CD4-positive, CD25-positive, alpha-beta regulatory T cell (primary cell): Measurements from ENCODE around the gene NUP62. TPM values are rescaled to one million over a fixed set of nuclear protein-coding genes. Genes with fewer than 3 reads are reported as not detected.
A peak's percentile ranks its signal among the peaks of the same experiment; 100 is the strongest.

Experiments
- ATAC-seq, 2 donors: fragments of 150-1000 bp; cut with Tn5 transposase; one replicate each; pipeline ENCODE4 v1.10.0; 2021; ENCODE audit warnings: low read depth in 2 of 2, moderate number of reproducible peaks in 2 of 2, moderate library complexity in 1 of 2
- DNase-seq, 3 donors: peaks; one replicate each; pipeline versions ENCODE4 v3.0.0 to v3.0.0-alpha.2; 2012 to 2022; ENCODE audit warnings: mixed read lengths in 1 of 3
- H3K27ac ChIP-seq: one replicate; pipeline ENCODE4 v1.7.0; 2013; ENCODE audit warnings: mild to moderate bottlenecking, low read length; ENCODE audit not compliant: insufficient read depth, poor library complexity, severe bottlenecking
- H3K27me3 ChIP-seq: one replicate; pipeline ENCODE4 v1.7.0; 2013; ENCODE audit warnings: low read length; ENCODE audit not compliant: control insufficient read depth, insufficient read depth
- H3K36me3 ChIP-seq: one replicate; pipeline ENCODE4 v1.7.0; 2013; ENCODE audit warnings: mild to moderate bottlenecking, low read length, moderate library complexity; ENCODE audit not compliant: control insufficient read depth, insufficient read depth
- H3K4me1 ChIP-seq: 2 replicates; pipeline ENCODE4 v1.7.0; 2013; ENCODE audit warnings: mild to moderate bottlenecking, low read length; ENCODE audit not compliant: insufficient read depth, control insufficient read depth, poor library complexity, severe bottlenecking
- H3K4me3 ChIP-seq: one replicate; pipeline ENCODE4 v1.7.0; 2013; ENCODE audit warnings: low read depth, mild to moderate bottlenecking, low read length, moderate library complexity
- H3K9me3 ChIP-seq, 2 experiments: 1 replicate in 1 of 2; 2 replicates in 1 of 2; pipeline ENCODE4 v1.7.0; 2013; ENCODE audit warnings: low read length in 2 of 2, mild to moderate bottlenecking in 1 of 2, moderate library complexity in 1 of 2; ENCODE audit not compliant: control insufficient read depth in 2 of 2
- H3K27ac Mint-ChIP-seq, 3 donors: one replicate each; pipeline ENCODE4 v1.8.0; 2020 to 2022; ENCODE audit warnings: mild to moderate bottlenecking in 3 of 3, mixed read lengths in 3 of 3, moderate library complexity in 2 of 3
- H3K27me3 Mint-ChIP-seq: one replicate; pipeline ENCODE4 v1.8.0; 2022; ENCODE audit warnings: mild to moderate bottlenecking, mixed read lengths
- H3K36me3 Mint-ChIP-seq: one replicate; pipeline ENCODE4 v1.8.0; 2020; ENCODE audit warnings: mixed read lengths
- H3K4me1 Mint-ChIP-seq, 4 donors: one replicate each; pipeline ENCODE4 v1.8.0; 2020 to 2022; ENCODE audit warnings: mixed read lengths in 4 of 4, mild to moderate bottlenecking in 1 of 4
- H3K4me3 Mint-ChIP-seq, 4 donors: one replicate each; pipeline ENCODE4 v1.8.0; 2020 to 2022; ENCODE audit warnings: mild to moderate bottlenecking in 4 of 4, mixed read lengths in 4 of 4, moderate library complexity in 3 of 4
- H3K9me3 Mint-ChIP-seq, 7 donors: one replicate each; pipeline ENCODE4 v1.8.0; 2020 to 2022; ENCODE audit warnings: mixed read lengths in 7 of 7, mild to moderate bottlenecking in 3 of 7, moderate library complexity in 2 of 7
- polyA plus RNA-seq, 4 donors: library from polyadenylated mRNA; unstranded; fragments of 300-500 nt; fragmentation: Illumina TruSeq; gene quantifications; one replicate each; pipeline ENCODE4 v1.2.3, GENCODE V29; 2021
- total RNA-seq: library from RNA; stranded (reverse); gene quantifications from one replicate; pipeline ENCODE4 v1.2.3, GENCODE V29; 2022

NUP62 gene
- total and polyA plus RNA-seq, 5 donors from 2014 or later, result 40.2 to 47.2 (median 42.1) TPM

DNA sequence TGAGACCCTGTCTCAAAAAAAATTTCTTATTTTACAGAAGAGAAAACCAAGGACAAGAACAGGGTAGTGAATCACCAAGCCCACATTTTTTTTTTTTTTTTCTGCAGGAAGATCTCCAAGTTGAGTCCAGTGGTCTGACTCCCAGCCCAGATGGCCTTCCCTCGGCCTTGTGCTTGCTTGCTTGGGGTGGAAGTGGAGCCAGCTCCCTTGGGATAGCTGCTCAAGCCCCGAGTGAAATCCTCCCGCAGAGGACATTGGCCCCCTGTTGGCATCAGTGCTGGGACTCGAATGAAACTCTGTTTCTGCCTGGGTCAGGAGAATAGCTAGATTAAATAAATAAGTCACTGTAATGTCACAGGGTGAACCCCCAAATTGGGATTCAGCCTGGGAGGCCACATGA lies 9.4 kb upstream of the NUP62 start:
- H3K4me3 ChIP-seq, result no peak overlapping the region
- peaks cover 0 to 9% (median 3%) of the 10 kb centered on the region in 4 donors for H3K4me1 Mint-ChIP-seq
- H3K4me3 Mint-ChIP-seq, result no peak overlapping the region
- peaks cover 8% of the 10 kb centered on the region for H3K4me1 ChIP-seq
- H3K9me3 Mint-ChIP-seq, result peaks cover 0 to 2% (median 0%) of the 10 kb centered on the region in 7 donors
- ATAC-seq (no peak), DNase-seq (no peak)
- H3K27me3 Mint-ChIP-seq, result peaks cover 14% of the 10 kb centered on the region
- H3K27ac ChIP-seq, result no peak overlapping the region
- no peak overlapping the region for H3K27ac Mint-ChIP-seq
- H3K9me3 ChIP-seq, result no peaks in the 10 kb centered on the region
- H3K27me3 ChIP-seq, result no peaks in the 10 kb centered on the region
- H3K36me3 ChIP-seq, result no peaks in the 10 kb centered on the region
- no peaks in the 10 kb centered on the region for H3K36me3 Mint-ChIP-seq

DNA sequence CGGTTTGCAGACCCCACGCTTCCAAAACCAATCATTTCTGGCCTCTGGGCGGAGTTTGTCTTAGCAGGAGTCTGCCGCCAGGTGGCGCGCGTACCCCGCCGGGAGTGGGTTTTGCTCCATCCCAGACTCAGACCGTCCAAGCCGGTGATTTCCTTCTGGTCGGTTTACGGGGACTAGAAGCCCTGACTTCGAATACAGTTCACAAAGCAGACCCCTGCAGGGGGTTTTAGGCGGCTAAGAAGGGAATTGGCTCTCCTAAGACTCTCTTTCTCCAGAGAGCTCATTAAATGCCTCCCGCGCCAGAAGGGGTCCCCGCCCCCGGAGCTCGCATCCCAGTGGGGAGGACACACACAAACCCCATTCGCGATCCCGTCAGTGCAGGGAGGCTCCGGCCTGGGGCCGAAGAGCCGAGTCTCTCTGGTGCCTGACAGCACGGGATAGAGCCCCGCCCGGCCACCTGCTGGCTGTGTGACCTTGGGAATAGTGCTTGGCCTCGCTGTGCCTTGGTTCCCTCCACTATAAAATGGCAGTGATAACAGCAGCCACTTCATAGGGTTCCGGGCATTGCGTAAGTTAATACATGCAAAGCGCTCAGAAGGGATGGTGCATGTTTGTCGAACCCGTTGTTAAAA lies 8.6 kb upstream of the NUP62 start:
- Mint-ChIP-seq H3K4me1 (peaks cover 0 to 17% (median 9%) of the 10 kb centered on the region in 4 donors), H3K9me3 (peaks cover 0 to under 1% (median 0%) of the 10 kb centered on the region in 7 donors)
- no peak overlapping the region for H3K4me3 ChIP-seq

DNA sequence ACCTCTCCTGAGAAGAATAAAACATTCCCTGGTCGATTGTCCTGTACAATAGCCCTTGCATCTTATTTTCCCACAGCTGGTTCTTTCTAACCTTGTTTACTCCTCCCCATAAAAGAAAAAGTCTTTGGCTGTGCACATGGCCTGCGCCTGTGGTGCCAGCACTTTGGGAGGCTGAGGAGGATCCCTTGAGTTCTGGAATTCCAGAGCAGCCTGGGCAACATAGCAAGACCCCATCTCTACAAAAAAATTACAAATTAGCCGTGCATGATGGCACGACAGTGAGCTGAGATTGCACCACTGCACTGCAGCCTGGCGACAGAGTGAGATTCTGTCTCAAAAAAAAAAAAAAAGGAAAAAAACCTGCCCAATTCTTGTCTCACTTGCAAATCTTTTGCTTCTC lies 7.2 kb upstream of the NUP62 start:
- H3K4me3 ChIP-seq, result no peak overlapping the region
- H3K36me3 ChIP-seq, result no peaks in the 10 kb centered on the region
- H3K27me3 ChIP-seq, result no peaks in the 10 kb centered on the region
- Mint-ChIP-seq H3K27me3 (no peaks in the 10 kb centered on the region), H3K27ac (no peak overlapping the region), H3K4me3 (peak overlapping the region in 1 of 4 donors; percentile 11), H3K4me1 (peaks cover 6 to 29% (median 16%) of the 10 kb centered on the region in 4 donors), H3K36me3 (no peaks in the 10 kb centered on the region), H3K9me3 (no peaks in the 10 kb centered on the region)
- ATAC-seq (no peak), DNase-seq (no peak)
- H3K4me1 ChIP-seq, result peaks cover 23% of the 10 kb centered on the region
- H3K27ac ChIP-seq, result no peak overlapping the region
- no peaks in the 10 kb centered on the region for H3K9me3 ChIP-seq

More for the DNA sequence above, 8.6 kb upstream of the NUP62 start:
- Mint-ChIP-seq H3K36me3 (no peaks in the 10 kb centered on the region), H3K27me3 (peaks cover 6% of the 10 kb centered on the region), H3K4me3 (peak overlapping the region in 1 of 4 donors; percentile 16), H3K27ac (no peak overlapping the region)
- no peaks in the 10 kb centered on the region for H3K36me3 ChIP-seq
- ATAC-seq, result peak in 1 of 2 donors; percentile 57
- peak; percentile 67 to 74 (median 67) for DNase-seq
- no peaks in the 10 kb centered on the region for H3K27me3 ChIP-seq
- no peaks in the 10 kb centered on the region for H3K9me3 ChIP-seq
- H3K27ac ChIP-seq, result no peak overlapping the region
- H3K4me1 ChIP-seq, result peaks cover 16% of the 10 kb centered on the region

- peaks cover 6 to 52% (median 34%) of the 10 kb centered on the region in 4 donors for H3K4me1 Mint-ChIP-seq
Measured at GRCh38 chr19:49933643-49934042, 4.3 kb upstream of the NUP62 start.

DNA sequence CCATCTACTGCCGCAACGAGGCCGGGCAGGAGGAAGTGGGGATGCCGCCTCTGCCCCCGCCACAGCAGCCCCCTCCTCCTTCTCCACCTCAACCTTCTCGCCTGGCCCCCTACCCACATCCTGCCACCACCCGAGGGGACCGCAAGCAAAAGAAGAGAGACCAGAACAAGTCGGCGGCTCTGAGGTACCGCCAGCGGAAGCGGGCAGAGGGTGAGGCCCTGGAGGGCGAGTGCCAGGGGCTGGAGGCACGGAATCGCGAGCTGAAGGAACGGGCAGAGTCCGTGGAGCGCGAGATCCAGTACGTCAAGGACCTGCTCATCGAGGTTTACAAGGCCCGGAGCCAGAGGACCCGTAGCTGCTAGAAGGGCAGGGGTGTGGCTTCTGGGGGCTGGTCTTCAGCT lies 3.4 kb upstream of the NUP62 start:
- DNase-seq (peak; percentile 15 to 86 (median 60)), ATAC-seq (peak in 1 of 2 donors; percentile 14)
- H3K4me3 ChIP-seq, result no peak overlapping the region
- no peaks in the 10 kb centered on the region for H3K36me3 ChIP-seq
- Mint-ChIP-seq H3K27ac (peak overlapping the region in 1 of 3 donors; percentile 80), H3K36me3 (no peaks in the 10 kb centered on the region), H3K27me3 (peaks cover 16% of the 10 kb centered on the region), H3K9me3 (no peaks in the 10 kb centered on the region), H3K4me1 (peaks cover 6 to 59% (median 41%) of the 10 kb centered on the region in 4 donors), H3K4me3 (peak overlapping the region; percentile 74 to 87 (median 83))
- no peaks in the 10 kb centered on the region for H3K27me3 ChIP-seq
- peaks cover 46% of the 10 kb centered on the region for H3K4me1 ChIP-seq
- H3K9me3 ChIP-seq, result no peaks in the 10 kb centered on the region
- H3K27ac ChIP-seq, result no peak overlapping the region

More at GRCh38 chr19:49933643-49934042, 4.3 kb upstream of the NUP62 start:
- H3K27ac Mint-ChIP-seq, result peak overlapping the region in 2 of 3 donors; percentile 75 to 95
- Histone ChIP-seq H3K4me1 (peaks cover 42% of the 10 kb centered on the region), H3K27ac (no peak overlapping the region), H3K9me3 (no peaks in the 10 kb centered on the region), H3K36me3 (no peaks in the 10 kb centered on the region), H3K4me3 (no peak overlapping the region), H3K27me3 (no peaks in the 10 kb centered on the region)
- H3K27me3 Mint-ChIP-seq, result peaks cover 11% of the 10 kb centered on the region
- DNase-seq (no peak), ATAC-seq (no peak)
- H3K9me3 Mint-ChIP-seq, result no peaks in the 10 kb centered on the region
- H3K36me3 Mint-ChIP-seq, result no peaks in the 10 kb centered on the region
- peak overlapping the region; percentile 68 to 87 (median 82) for H3K4me3 Mint-ChIP-seq

DNA sequence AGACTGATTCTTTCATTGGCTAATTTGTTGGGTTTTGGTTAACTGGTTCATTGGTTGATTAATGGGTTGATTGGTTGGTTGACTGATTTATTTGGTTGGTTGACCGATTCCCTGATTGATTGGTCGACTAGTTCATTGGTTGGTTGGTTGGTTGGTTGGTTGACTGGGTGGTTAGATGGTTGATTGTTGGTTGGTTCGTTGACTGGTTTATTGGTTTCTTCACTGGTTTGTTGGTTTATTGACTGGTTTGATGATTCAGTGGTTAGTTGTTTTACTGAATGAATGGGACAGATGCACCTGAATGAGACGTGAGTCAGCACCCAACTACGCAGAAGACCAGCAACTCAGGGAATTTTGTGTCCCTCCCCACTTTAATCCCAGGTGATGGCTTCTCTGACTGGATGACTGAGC lies 2.7 kb upstream of the NUP62 start:
- Histone ChIP-seq H3K9me3 (no peaks in the 10 kb centered on the region), H3K27ac (no peak overlapping the region), H3K36me3 (peaks cover 6% of the 10 kb centered on the region), H3K4me1 (peaks cover 50% of the 10 kb centered on the region), H3K4me3 (peak overlapping the region; percentile 18), H3K27me3 (no peaks in the 10 kb centered on the region)
- no peaks in the 10 kb centered on the region for H3K9me3 Mint-ChIP-seq
- DNase-seq, result no peak
- ATAC-seq, result no peak
- peaks cover 11 to 62% (median 47%) of the 10 kb centered on the region in 4 donors for H3K4me1 Mint-ChIP-seq
- H3K36me3 Mint-ChIP-seq, result peaks cover 5% of the 10 kb centered on the region
- peaks cover 16% of the 10 kb centered on the region for H3K27me3 Mint-ChIP-seq
- H3K4me3 Mint-ChIP-seq, result peak overlapping the region; percentile 56 to 97 (median 65)
- peak overlapping the region in 1 of 3 donors; percentile 48 for H3K27ac Mint-ChIP-seq

GRCh38 chr19:49931293-49932040 lies 2.2 kb upstream of the NUP62 start:
- ATAC-seq (no peak), DNase-seq (no peak)
- H3K4me3 ChIP-seq, result peak overlapping the region; percentile 18
- peaks cover 5% of the 10 kb centered on the region for H3K36me3 Mint-ChIP-seq
- H3K4me1 ChIP-seq, result peaks cover 54% of the 10 kb centered on the region
- H3K4me1 Mint-ChIP-seq, result peaks cover 11 to 67% (median 48%) of the 10 kb centered on the region in 4 donors
- H3K27ac Mint-ChIP-seq, result peak overlapping the region in 2 of 3 donors; percentile 60 to 92
- no peak overlapping the region for H3K27ac ChIP-seq
- H3K4me3 Mint-ChIP-seq, result peak overlapping the region; percentile 0 to 97 (median 36)
- H3K27me3 Mint-ChIP-seq, result peaks cover 16% of the 10 kb centered on the region
- no peaks in the 10 kb centered on the region for H3K27me3 ChIP-seq
- no peaks in the 10 kb centered on the region for H3K9me3 Mint-ChIP-seq
- H3K36me3 ChIP-seq, result peaks cover 11% of the 10 kb centered on the region
- no peaks in the 10 kb centered on the region for H3K9me3 ChIP-seq
